Activated CD4-positive, alpha-beta T cell treated with anti-CD3 and anti-CD28 coated beads, Interleukin-2, amount 50 U/mL, for 1 hour (primary cell): Measurements from ENCODE around the gene FAM170B.

Experiments
- DNase-seq: peaks from one replicate; pipeline ENCODE4 v3.0.0-alpha.2; 2020

The FAM170B gene

DNA sequence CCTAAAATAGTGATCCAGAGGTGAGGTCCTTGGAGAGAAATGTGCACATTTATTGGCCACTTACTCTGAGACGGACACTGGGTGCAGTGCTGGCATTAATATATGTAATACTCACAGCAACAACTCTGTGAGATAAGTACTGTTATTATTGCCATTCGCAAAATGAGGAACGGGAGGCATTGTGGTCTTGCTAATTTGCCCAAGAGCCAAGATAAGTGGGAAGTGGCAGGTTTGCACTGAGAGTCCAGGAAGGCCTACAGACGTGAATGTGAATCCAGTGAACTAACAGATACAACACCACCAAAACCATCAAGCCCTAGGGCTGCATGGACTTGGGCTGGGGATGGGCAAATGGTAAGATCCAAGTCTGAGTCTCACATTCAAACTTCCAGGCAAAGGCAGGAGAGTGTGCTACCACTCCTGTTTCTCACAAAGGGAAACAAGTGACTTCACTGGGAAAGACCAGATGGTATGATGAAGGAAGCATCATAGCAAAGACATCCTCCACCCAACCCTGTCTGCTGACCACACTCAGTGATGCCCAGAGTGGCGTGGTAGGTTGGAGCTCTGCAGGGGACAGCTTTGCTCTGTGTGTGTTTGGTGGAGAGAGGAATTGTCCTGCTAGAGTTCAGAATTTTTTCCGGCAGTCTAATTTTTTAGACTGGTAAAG, 35.1 kb upstream of the FAM170B start:
- no peak for DNase-seq

GRCh38 chr10:49168171-49168540, 34.3 kb upstream of the FAM170B start:
- DNase-seq = no peak

DNA sequence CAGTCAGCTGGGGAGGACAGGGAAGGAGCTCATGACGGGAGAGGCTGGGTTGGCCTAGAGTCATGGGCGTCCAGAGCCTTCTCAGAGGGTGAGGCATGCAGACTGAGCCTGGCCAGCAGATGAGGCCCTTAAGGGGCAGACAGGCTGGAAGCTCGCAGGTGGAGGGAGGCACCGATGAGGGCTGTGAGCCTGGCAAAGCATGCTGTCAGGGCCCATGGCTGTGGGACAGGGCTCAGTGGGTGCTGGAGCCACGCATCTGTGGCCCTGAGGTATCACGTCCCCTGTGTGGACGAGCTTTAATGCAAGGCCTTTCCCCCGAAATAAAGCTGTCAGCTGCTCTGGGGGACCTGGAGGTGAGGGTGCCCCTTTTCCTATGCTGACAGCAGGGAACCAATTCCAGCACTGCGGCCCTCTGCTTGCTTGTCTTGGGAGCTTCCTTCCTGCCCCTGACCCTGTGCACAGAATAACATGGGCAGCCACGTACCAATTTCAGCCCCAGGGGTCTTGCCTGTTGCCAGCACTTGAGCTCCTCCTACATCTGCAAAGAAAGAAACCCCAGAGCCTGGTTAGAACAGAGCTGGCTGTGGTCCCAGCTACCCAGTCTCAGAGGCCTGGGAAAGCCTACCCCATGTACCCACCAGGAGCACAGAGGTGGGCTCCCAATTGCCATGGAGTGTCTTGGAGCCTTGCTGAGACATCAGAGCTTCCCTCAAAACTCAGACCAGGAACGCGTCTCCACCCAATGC, 33.8 kb upstream of the FAM170B start:
- DNase-seq = no peak

DNA sequence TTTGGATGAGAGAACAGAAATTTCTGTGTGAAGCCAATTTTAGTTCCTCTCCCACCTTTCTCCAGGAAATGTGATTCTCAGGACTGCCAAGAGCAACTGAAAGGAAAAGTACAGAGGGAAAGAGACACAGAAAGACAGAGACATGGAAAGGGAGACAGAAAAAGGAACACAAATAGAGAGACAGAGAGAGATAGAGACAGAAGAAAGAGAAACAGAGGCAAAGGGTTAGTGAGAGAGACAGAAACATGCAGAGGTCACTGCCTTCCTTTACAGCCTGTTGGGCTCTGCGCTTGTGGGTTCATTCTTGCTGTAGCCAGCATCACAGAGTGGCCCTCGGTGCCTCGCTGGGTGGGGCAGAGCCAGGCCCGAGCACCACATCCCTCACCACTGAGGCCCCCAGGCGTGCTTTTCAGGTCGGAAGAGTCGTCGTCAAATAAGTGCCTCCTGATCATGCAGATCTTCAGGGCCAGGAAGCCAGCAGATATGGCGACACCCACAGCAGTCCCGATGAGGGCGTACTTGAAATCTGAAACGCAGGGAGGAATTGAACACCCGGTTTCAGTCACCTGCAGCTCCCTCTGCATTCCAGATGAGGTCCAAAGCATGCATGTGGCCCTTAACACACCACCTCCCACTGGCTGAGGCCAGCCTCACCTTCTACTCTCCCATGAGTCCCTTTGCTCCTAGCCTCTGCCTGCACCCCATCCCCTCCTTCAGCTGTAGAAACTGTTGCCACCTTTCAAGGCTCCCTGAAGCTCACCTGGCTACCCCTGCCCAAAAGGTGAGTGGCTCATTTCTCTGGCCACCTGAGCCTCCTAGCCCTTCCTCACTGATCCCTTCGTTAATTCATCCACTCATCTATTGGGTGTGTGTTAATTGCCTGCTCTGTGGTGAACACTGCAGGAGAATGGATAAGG, 32.9 kb upstream of the FAM170B start:
- DNase-seq = no peak

DNA sequence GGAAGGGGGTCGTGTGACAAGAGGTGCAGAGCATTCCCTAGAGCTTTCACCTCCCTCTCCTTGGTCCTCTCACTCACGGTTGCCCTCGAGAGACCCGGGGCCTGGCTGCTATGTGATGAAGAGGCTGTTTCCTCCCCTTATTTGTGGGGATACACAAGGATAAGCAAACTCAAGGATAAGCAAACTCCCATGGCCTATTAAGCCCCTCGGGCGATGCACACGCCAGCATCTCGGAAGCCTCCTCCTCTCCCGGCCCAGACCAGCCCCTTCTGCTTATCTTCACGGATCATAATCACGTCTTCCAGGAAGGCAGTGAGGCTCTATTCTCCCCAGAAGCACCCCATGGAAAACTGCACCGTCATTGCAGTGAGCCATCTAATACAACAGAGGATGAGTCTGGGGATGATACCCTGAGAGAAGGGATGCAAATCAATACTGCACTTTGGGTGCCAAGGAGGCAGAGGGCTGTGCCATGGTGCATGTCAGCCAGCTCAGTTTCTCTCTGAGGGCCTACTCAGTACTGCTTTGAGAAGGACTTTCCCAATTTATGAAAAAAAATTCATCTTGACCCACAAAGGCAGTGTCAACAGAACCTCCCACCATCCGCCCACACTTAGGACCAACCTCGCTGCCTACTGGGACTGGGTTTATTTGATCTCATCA, 32.1 kb upstream of the FAM170B start:
- DNase-seq = no peak

GRCh38 chr10:49165259-49165658, 31.4 kb upstream of the FAM170B start:
- no peak for DNase-seq

- peak; percentile 19 for DNase-seq
Observed at GRCh38 chr10:49164559-49165188, 30.9 kb upstream of the FAM170B start.

- DNase-seq = no peak
Observed at GRCh38 chr10:49163741-49164140, 29.9 kb upstream of the FAM170B start.

DNA sequence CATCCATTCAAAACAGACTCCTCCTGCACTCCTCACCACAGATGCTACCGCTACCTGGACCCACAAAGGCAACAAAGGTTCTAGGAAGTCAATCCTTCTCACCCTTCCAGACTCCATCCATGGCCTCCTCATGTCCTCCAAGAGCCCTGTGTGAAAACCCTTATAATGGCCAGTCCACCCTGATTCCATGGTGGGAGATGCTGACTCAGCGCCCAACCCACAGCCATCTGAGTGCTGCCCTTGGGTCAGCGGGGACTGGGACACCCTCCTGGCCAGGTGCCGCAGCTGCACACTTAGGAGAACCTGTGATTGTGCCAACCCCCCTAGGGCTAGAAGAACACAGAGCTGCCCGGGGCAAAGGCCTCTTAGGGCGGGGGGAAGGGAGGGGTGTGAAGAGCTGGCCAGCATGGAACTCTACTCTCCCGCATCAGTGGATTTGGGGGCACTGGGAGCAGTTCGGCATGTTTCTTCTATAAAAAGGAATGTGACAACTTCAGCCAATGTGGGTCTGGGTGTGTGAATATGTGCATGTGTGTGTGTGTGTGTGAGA, 29.0 kb upstream of the FAM170B start:
- no peak for DNase-seq

GRCh38 chr10:49162063-49162462, 28.2 kb upstream of the FAM170B start:
- no peak for DNase-seq

- no peak for DNase-seq
Observed at GRCh38 chr10:49161411-49161997, 27.7 kb upstream of the FAM170B start.

DNA sequence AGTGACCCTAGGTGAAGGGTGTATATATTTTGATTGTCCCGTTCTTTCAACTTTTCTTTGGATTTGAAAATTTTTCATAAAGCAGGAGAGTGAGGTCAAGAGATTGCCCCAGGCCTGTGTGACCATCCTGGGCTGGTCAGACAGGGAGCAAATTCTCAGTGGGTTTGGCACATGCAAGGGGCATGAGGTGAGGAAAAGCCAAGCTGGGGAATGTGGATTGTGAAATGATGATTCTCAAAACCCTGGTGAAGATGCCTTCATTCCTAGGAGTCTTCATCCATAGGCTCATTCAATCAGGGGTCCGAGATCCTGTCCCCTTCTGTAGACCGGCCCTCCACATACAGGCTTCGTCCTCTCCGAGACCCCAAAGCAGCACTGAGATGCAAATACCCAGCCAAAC, 27.0 kb upstream of the FAM170B start:
- DNase-seq = no peak

- DNase-seq = no peak
Observed at GRCh38 chr10:49160110-49160509, 26.3 kb upstream of the FAM170B start.

DNA sequence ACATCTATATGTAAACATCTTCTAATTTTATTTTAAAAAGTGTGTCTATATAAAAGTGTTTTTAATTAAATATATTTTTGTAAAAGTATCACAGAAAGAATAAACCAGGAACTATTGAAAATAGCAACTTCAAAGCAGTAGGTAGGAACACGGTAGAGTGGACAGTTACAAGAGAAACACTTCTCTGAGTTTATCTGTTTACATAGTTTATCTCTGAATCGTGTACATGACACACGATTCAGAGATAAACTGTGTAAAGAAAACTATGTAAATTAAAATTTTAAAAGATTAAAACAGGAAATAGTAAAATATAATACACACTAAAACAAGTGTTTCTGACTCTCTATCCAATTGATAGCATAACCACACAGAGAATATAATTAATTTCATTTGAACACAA, 25.1 kb upstream of the FAM170B start:
- DNase-seq = no peak

DNA sequence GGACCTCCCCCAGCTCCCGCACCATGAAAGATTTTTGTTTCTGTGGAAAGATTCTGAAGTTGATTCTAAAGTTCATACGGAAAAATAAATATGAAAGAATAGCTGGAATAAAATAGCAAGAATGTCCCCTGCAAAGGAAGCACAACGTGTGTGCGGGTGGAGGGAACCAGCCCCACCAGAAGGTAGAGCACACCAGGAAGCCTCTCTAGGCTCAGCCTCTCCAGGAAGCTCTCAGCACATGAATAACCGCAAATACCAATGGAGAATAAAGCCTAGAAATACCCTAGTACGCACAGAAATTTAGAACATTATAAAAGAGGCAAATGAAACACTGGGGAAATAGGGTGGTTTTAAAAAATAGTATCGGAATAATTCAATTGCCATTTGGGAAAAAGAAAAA, 24.6 kb upstream of the FAM170B start:
- DNase-seq = no peak

GRCh38 chr10:49157229-49157628, 23.4 kb upstream of the FAM170B start:
- no peak for DNase-seq

DNA sequence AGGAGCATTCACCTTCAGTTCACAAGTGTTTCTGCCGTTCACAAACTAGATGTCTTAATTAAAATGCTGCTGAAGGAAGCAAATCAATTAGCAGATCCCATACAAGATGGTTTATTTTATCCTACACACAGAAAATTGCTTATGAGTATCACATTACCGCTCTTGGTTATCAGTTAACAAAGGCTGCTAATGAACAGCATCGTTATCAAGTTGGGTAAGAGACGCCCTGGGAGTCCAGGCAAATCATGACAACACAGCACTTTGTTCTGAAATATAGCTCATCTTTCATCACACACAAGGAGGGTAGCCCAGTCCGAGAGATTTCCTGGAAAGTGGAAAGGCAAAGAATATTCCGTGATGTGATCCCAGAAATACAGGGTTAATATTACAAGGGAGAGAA, 20.8 kb upstream of the FAM170B start:
- no peak for DNase-seq

GRCh38 chr10:49153971-49154370, 20.1 kb upstream of the FAM170B start:
- no peak for DNase-seq

- DNase-seq = no peak
Observed at GRCh38 chr10:49153115-49153514, 19.3 kb upstream of the FAM170B start.

DNA sequence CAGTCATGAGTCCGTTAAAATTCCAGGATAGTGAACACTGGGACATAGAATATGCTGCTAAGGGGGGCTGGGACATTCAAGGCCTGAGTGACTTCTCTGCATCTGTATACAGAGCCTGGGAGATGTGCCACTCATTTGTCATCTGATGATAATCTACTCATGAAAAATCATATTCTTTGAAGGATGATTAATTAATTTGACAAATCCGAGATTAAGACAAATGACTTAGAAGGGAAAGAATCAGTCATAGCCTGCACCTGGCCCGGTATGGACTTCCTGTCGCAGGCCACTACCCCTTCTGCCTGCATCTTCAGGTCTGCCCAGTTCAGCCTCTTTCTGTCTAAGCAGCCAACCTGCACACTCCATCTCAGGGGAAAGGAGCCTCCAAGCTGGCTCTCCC, 18.8 kb upstream of the FAM170B start:
- DNase-seq = no peak

DNA sequence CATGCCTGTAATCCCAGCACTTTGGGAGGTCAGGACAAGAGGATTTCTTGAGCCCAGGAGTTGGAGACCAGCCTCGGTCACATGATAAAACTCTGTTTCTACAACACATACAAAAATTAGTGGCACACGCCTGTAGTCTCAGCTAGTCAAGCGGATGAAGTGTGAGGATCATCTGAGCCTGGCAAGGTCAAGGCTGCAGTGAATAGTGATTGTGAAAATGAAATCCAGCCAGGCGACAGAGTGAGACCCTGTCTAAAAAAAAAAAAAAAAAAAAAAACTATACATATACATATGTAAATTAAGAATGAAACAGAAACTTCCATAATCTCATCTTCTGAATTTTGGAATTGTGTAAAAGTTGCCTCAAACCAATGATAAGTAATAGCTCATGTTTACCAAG, 18.2 kb upstream of the FAM170B start:
- DNase-seq = no peak

GRCh38 chr10:49151481-49151880, 17.7 kb upstream of the FAM170B start:
- DNase-seq = no peak
